Liver (tissue), 3 donors: Measurements from ENCODE around the gene SLC25A6.

Source experiments
- TAF1 ChIP-seq: conservative IDR thresholded peaks from 2 replicates; pipeline ENCODE4 v1.6.1; 2016; ENCODE audit warnings: antibody characterized with exemption, mild to moderate bottlenecking
- TF ChIP-seq, protein P1 (sequence below): fragments of 150-350 bp; IDR thresholded peaks from 2 replicates; pipeline ENCODE4 v1.5.1; 2017; ENCODE audit warnings: improper control_type of control experiment, low read depth, low read length; ENCODE audit not compliant: missing input control
- donor health status: healthy.
- donor health status: healthy.

DNA sequence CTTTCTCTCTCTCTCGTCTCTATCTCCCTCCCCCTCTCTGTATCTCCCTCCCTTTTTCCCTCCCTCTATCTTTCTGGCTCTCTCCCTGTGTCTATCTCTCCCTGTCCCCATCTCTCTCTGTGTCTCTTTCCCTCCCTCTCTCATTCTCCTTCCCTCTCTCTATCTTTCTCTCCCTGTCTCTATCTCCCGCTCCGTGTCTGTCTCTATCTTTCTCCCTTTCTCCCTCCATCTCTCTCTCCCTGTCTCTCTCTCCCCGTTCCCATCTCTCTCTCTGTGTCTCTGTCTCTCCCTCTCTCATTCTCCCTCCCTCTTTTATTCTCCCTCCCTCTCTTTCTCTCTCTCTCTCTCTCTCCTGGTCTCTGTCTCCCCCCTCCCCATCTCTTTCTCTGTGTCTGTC is 32.4 kb downstream of the SLC25A6 start:
- TF ChIP-seq, protein P1, sequence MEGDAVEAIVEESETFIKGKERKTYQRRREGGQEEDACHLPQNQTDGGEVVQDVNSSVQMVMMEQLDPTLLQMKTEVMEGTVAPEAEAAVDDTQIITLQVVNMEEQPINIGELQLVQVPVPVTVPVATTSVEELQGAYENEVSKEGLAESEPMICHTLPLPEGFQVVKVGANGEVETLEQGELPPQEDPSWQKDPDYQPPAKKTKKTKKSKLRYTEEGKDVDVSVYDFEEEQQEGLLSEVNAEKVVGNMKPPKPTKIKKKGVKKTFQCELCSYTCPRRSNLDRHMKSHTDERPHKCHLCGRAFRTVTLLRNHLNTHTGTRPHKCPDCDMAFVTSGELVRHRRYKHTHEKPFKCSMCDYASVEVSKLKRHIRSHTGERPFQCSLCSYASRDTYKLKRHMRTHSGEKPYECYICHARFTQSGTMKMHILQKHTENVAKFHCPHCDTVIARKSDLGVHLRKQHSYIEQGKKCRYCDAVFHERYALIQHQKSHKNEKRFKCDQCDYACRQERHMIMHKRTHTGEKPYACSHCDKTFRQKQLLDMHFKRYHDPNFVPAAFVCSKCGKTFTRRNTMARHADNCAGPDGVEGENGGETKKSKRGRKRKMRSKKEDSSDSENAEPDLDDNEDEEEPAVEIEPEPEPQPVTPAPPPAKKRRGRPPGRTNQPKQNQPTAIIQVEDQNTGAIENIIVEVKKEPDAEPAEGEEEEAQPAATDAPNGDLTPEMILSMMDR: no peak
- TF ChIP-seq TAF1: no peak
